Measurements from ENCODE around the gene KRT1. TPM values are rescaled to one million over a fixed set of nuclear protein-coding genes. Genes with fewer than 3 reads are reported as not detected.

KRT1 gene
- total and polyA plus RNA-seq, 10 of the 15 experiments (the other 5 are each of a cell fraction or from before 2014, with no cell fraction given), result not detected

- Histone ChIP-seq H3K4me2 (ENCODE audit: control insufficient read depth, insufficient read depth) (no peak overlapping the region), H3K79me2 (ENCODE audit: control insufficient read depth, insufficient read depth, low read length) (no peaks in the 10 kb centered on the region), H2AFZ (ENCODE audit: control insufficient read depth, low read depth, low read length) (no peak overlapping the region), H4K20me1 (ENCODE audit: control insufficient read depth, insufficient read depth) (peaks cover 4% of the 10 kb centered on the region; the same call in 1 of the 2 replicates), H3K27me3 (replicated peaks in 1 of 2; ENCODE audit: control insufficient read depth in 2 of 2, insufficient read depth in 2 of 2, low read length in 1 of 2) (peaks cover 11 to 12% of the 10 kb centered on the region in 2 experiments), H3K9me3 (replicated peaks; ENCODE audit: control insufficient read depth, insufficient read depth, low read length) (no peaks in the 10 kb centered on the region), H3K27ac (ENCODE audit: control insufficient read depth, insufficient read depth) (no peak overlapping the region), H3K36me3 (ENCODE audit: control insufficient read depth in 2 of 2, insufficient read depth in 2 of 2, low read length in 1 of 2) (no peaks in the 10 kb centered on the region), H3K9ac (ENCODE audit: control insufficient read depth, insufficient read depth, low read length) (no peak overlapping the region), H3K4me3 (no peak overlapping the region), H3K4me1 (ENCODE audit: control insufficient read depth, insufficient read depth, low read length) (no peaks in the 10 kb centered on the region)
- BruUV-seq (replicated peaks), result no TSS peak
- intact Hi-C loops (cut with micrococcal nuclease; ENCODE audit: unreplicated experiment) (no loop called here), in situ Hi-C loops (cut with MboI) (no loop called here)
- TF ChIP-seq MXI1 (IDR thresholded peaks at IDR 0.05; ENCODE audit: low read depth, low read length) (no peak), RAD21 (IDR thresholded peaks at IDR 0.05; ENCODE audit: insufficient read depth, low read depth, low read length) (no peak), BACH1 (IDR thresholded peaks at IDR 0.05; ENCODE audit: borderline replicate concordance) (no peak), RCOR1 (conservative IDR thresholded peaks at IDR 0.05; ENCODE audit: low read depth, low read length) (no peak), ESRRA (IDR thresholded peaks at IDR 0.05; ENCODE audit: low read length) (no peak), NKRF (conservative IDR thresholded peaks at IDR 0.05) (no peak), KLF5 (IDR thresholded peaks at IDR 0.05; ENCODE audit: partially characterized antibody) (no peak), BRCA1 (IDR thresholded peaks at IDR 0.05; ENCODE audit: low read depth, low read length) (no peak)
- ChIA-PET RAD21 (ENCODE audit: unreplicated experiment) (no interaction called here), POLR2A (no interaction called here), CTCF (no interaction called here), SMC1A (ENCODE audit: uncharacterized antibody, unreplicated experiment) (no interaction called here)
- no peak for DNase-seq (ENCODE audit: low read depth, low spot score)
- no peak for ATAC-seq
- WGBS (ENCODE audit: insufficient coverage, insufficient replicate concordance, low lambda C conversion rate, missing lambda C conversion rate), result 0% methylated on average over 2 of the region's 2 CpGs
- FAIRE-seq, result no peak
Observed at GRCh38 chr12:52688481-52688880, 8.3 kb upstream of the KRT1 start.

All from GM12878 (cell line).